T-helper 17 cell (primary cell): ENCODE measurements around the gene BCKDK. TPM values are rescaled to one million over a fixed set of nuclear protein-coding genes. Genes with fewer than 3 reads are reported as not detected.

Experiments used
- ATAC-seq: fragments of 150-1000 bp; cut with Tn5 transposase; 2 replicates; pipeline ENCODE4 v1.10.0; 2021; ENCODE audit warnings: mild to moderate bottlenecking, moderate library complexity
- DNase-seq, 3 donors: peaks; one replicate each; pipeline versions ENCODE4 v3.0.0 to v3.0.0-alpha.2; 2020 to 2021
- H3K9me3 ChIP-seq: one replicate; pipeline ENCODE4 v1.7.0; 2013; ENCODE audit warnings: low read length, mild to moderate bottlenecking; ENCODE audit not compliant: control insufficient read depth, poor library complexity, severe bottlenecking
- H3K27ac Mint-ChIP-seq: one replicate; pipeline ENCODE4 v1.8.0; 2022; ENCODE audit warnings: mild to moderate bottlenecking, moderate library complexity, mixed read lengths
- H3K27me3 Mint-ChIP-seq: one replicate; pipeline ENCODE4 v1.8.0; 2022; ENCODE audit warnings: mixed read lengths
- H3K36me3 Mint-ChIP-seq: one replicate; pipeline ENCODE4 v1.8.0; 2022; ENCODE audit warnings: low read depth, mixed read lengths
- H3K4me1 Mint-ChIP-seq: one replicate; pipeline ENCODE4 v1.8.0; 2022; ENCODE audit warnings: mild to moderate bottlenecking, mixed read lengths
- H3K4me3 Mint-ChIP-seq: one replicate; pipeline ENCODE4 v1.8.0; 2022; ENCODE audit warnings: mild to moderate bottlenecking, moderate library complexity, mixed read lengths
- total RNA-seq, 4 donors: library from RNA in 2 of 4; stranded (reverse) in 2 of 4; gene quantifications; one replicate each; pipeline ENCODE4 v1.2.3 and lab custom pipeline; 2022 to 2026

The BCKDK gene
- total RNA-seq, 2 donors from 2014 or later: 8.5 to 9.9 TPM

- ATAC-seq (no peak), DNase-seq (no peak)
- Mint-ChIP-seq H3K4me3 (no peak overlapping the region), H3K36me3 (no peaks in the 10 kb centered on the region), H3K27ac (no peak overlapping the region), H3K4me1 (peaks cover 5% of the 10 kb centered on the region), H3K27me3 (peaks cover 5% of the 10 kb centered on the region)
- H3K9me3 ChIP-seq: no peaks in the 10 kb centered on the region
These were observed 49.0 kb downstream of the BCKDK start for GRCh38 chr16:31157136-31157535.

Other genes with a start within 250 kb of the BCKDK start
- gene BCL7C, start 214.3 kb upstream of the BCKDK start, total RNA-seq: 10 to 100 TPM; 22.5 to 22.8 TPM
- under 1 TPM in 1 of 2 donors, not detected in 1; 0.26 TPM for gene CTF1, start 211.8 kb upstream of the BCKDK start, total RNA-seq
- gene FBXL19, start 184.8 kb upstream of the BCKDK start, total RNA-seq: 10 to 100 TPM; 12.6 to 13.2 TPM
- gene ORAI3, start 159.3 kb upstream of the BCKDK start, total RNA-seq: 1 to 10 TPM; 6.4 to 7.5 TPM
- 10 to 100 TPM; 31.3 to 45.5 TPM for gene SETD1A, start 150.6 kb upstream of the BCKDK start, total RNA-seq
- under 1 TPM; 0.21 to 0.60 TPM for gene HSD3B7, start 123.2 kb upstream of the BCKDK start, total RNA-seq
- gene STX1B, start 97.7 kb upstream of the BCKDK start, total RNA-seq: under 1 TPM; 0.27 to 0.47 TPM
- gene STX4, start 74.8 kb upstream of the BCKDK start, total RNA-seq: 10 to 100 TPM; 72.0 to 72.1 TPM
- 10 to 100 TPM in 1 of 2 donors, 1 to 10 TPM in 1; 9.6 to 12.1 TPM for gene ZNF668, start 34.1 kb upstream of the BCKDK start, total RNA-seq
- gene ZNF646, start 34.0 kb upstream of the BCKDK start, total RNA-seq: 10 to 100 TPM; 17.0 to 21.7 TPM
- 1 to 10 TPM; 3.2 to 4.4 TPM for gene PRSS53, start 19.4 kb upstream of the BCKDK start, total RNA-seq
- 10 to 100 TPM; 30.6 to 31.7 TPM for gene VKORC1, start 13.6 kb upstream of the BCKDK start, total RNA-seq
- gene KAT8, start 9.3 kb downstream of the BCKDK start, total RNA-seq: 10 to 100 TPM; 86.7 to 97.6 TPM
- gene PRSS8, start 27.3 kb downstream of the BCKDK start, total RNA-seq: not detected
- gene PRSS36, start 41.7 kb downstream of the BCKDK start, total RNA-seq: under 1 TPM; 0.10 to 0.47 TPM
- 100 to 1,000 TPM; 910 to 947 TPM for gene FUS, start 71.8 kb downstream of the BCKDK start, total RNA-seq
- 10 to 100 TPM; 17.9 to 22.1 TPM for gene PYCARD, start 94.4 kb downstream of the BCKDK start, total RNA-seq
- under 1 TPM; 0.08 to 0.17 TPM for gene TRIM72, start 105.7 kb downstream of the BCKDK start, total RNA-seq
- gene PYDC1, start 108.7 kb downstream of the BCKDK start, total RNA-seq: not detected
- 10 to 100 TPM in 1 of 2 donors, 1 to 10 TPM in 1; 7.3 to 12.5 TPM for gene ITGAM, start 151.6 kb downstream of the BCKDK start, total RNA-seq
- gene ITGAX, start 246.8 kb downstream of the BCKDK start, total RNA-seq: 10 to 100 TPM in 1 of 2 donors, 1 to 10 TPM in 1; 4.6 to 16.0 TPM